Mesenchymal stem cell (in vitro differentiated cells and primary cell): Measurements from ENCODE around the gene MRPL30.
"Not testable (repeated sequence)": the region's sequence is repeated elsewhere in the genome, so short reads cannot be mapped to it uniquely, and the experiment has no call there.

ENCODE experiments used
- DNase-seq: peaks from one replicate; pipeline ENCODE4 v3.0.0-alpha.2; 2013
- H2AFZ ChIP-seq: one replicate; pipeline ENCODE4 v1.6.1; 2013; ENCODE audit warnings: low read depth, mild to moderate bottlenecking, control low read depth, inconsistent platforms, low read length, moderate library complexity
- H2AK5ac ChIP-seq: 2 replicates; pipeline ENCODE4 v1.6.1; 2013; ENCODE audit warnings: low read length, moderate library complexity, mild to moderate bottlenecking, inconsistent platforms; ENCODE audit not compliant: severe bottlenecking
- H2BK120ac ChIP-seq: one replicate; pipeline ENCODE4 v1.6.1; 2013; ENCODE audit warnings: low read depth, mild to moderate bottlenecking, inconsistent platforms, low read length, moderate library complexity
- H2BK12ac ChIP-seq, 2 experiments: one replicate each; pipeline ENCODE4 v1.6.1; 2013; ENCODE audit warnings: inconsistent platforms in 2 of 2, low read length in 2 of 2, mild to moderate bottlenecking in 2 of 2, moderate library complexity in 2 of 2, control low read depth in 1 of 2
- H2BK15ac ChIP-seq: one replicate; pipeline ENCODE4 v1.6.1; 2013; ENCODE audit warnings: mild to moderate bottlenecking, low read depth, inconsistent platforms; ENCODE audit not compliant: poor library complexity, severe bottlenecking
- H2BK5ac ChIP-seq: 2 replicates; pipeline ENCODE4 v1.6.1; 2013; ENCODE audit warnings: low read depth, mild to moderate bottlenecking, low read length, control low read depth, inconsistent platforms; ENCODE audit not compliant: poor library complexity, severe bottlenecking
- H3K14ac ChIP-seq, 2 experiments: one replicate each; pipeline ENCODE4 v1.6.1; 2013; ENCODE audit warnings: inconsistent platforms in 2 of 2, low read length in 2 of 2, control low read depth in 1 of 2, mild to moderate bottlenecking in 1 of 2, moderate library complexity in 1 of 2
- H3K18ac ChIP-seq, 2 experiments: one replicate each; pipeline ENCODE4 v1.6.1; 2013; ENCODE audit warnings: inconsistent platforms in 2 of 2, low read length in 2 of 2, control low read depth in 1 of 2, low read depth in 1 of 2, mild to moderate bottlenecking in 1 of 2
- H3K23ac ChIP-seq, 2 experiments: one replicate each; pipeline ENCODE4 v1.6.1; 2013; ENCODE audit warnings: inconsistent platforms in 2 of 2, low read length in 2 of 2, mild to moderate bottlenecking in 2 of 2, moderate library complexity in 2 of 2, control low read depth in 1 of 2
- H3K27ac ChIP-seq: 2 replicates; pipeline ENCODE4 v1.5.1; 2013; ENCODE audit warnings: mild to moderate bottlenecking, moderate library complexity, low read length, control low read depth, inconsistent platforms; ENCODE audit not compliant: poor library complexity, severe bottlenecking
- H3K27me3 ChIP-seq, 2 experiments: 2 replicates each; pipeline versions ENCODE4 v1.6.1 to v1.7.0; 2013; ENCODE audit warnings: low read length in 2 of 2, mild to moderate bottlenecking in 2 of 2, moderate library complexity in 2 of 2, control low read depth in 1 of 2, inconsistent platforms in 1 of 2; ENCODE audit not compliant: control insufficient read depth in 1 of 2, insufficient read depth in 1 of 2
- H3K36me3 ChIP-seq, 2 experiments: 2 replicates each; pipeline versions ENCODE4 v1.6.1 to v1.7.0; 2013; ENCODE audit warnings: low read length in 2 of 2, control low read depth in 1 of 2, inconsistent platforms in 1 of 2, low read depth in 1 of 2, mild to moderate bottlenecking in 1 of 2; ENCODE audit not compliant: insufficient read depth in 2 of 2, control insufficient read depth in 1 of 2
- H3K4ac ChIP-seq, 2 experiments: one replicate each; pipeline ENCODE4 v1.6.1; 2013; ENCODE audit warnings: inconsistent platforms in 2 of 2, low read length in 2 of 2, mild to moderate bottlenecking in 2 of 2, moderate library complexity in 2 of 2, control low read depth in 1 of 2, low read depth in 1 of 2
- H3K4me1 ChIP-seq: 2 replicates; pipeline ENCODE4 v1.6.1; 2013; ENCODE audit warnings: low read depth, low read length, control low read depth; ENCODE audit not compliant: control insufficient read depth, insufficient read depth
- H3K4me2 ChIP-seq: 2 replicates; pipeline ENCODE4 v1.6.1; 2013; ENCODE audit warnings: low read length, mild to moderate bottlenecking, inconsistent platforms; ENCODE audit not compliant: poor library complexity, severe bottlenecking
- H3K4me3 ChIP-seq, 2 experiments: 2 replicates each; pipeline versions ENCODE4 v1.5.1 to v1.7.0; 2013; ENCODE audit warnings: low read length in 2 of 2, mild to moderate bottlenecking in 2 of 2, control low read depth in 1 of 2, low read depth in 1 of 2; ENCODE audit not compliant: insufficient read depth in 1 of 2
- H3K79me1 ChIP-seq: replicated peaks from 2 replicates; pipeline ENCODE4 v1.6.1; 2013; ENCODE audit warnings: mild to moderate bottlenecking, control low read depth, low read length, inconsistent platforms; ENCODE audit not compliant: poor library complexity, severe bottlenecking
- H3K9ac ChIP-seq: 2 replicates; pipeline ENCODE4 v1.7.0; 2013; ENCODE audit warnings: mild to moderate bottlenecking, low read length, moderate library complexity
- H3K9me3 ChIP-seq: 2 replicates; pipeline ENCODE4 v1.7.0; 2013; ENCODE audit warnings: mild to moderate bottlenecking, low read length; ENCODE audit not compliant: control insufficient read depth
- H4K8ac ChIP-seq: one replicate; pipeline ENCODE4 v1.6.1; 2013; ENCODE audit warnings: inconsistent platforms, mild to moderate bottlenecking, low read length, moderate library complexity
- H4K91ac ChIP-seq: one replicate; pipeline ENCODE4 v1.6.1; 2013; ENCODE audit warnings: mild to moderate bottlenecking, low read length, inconsistent platforms
- WGBS: methylation state at CpG from one replicate; pipeline ENCODE4 v1.1.7; 2013; ENCODE audit warnings: mixed read lengths; 5-methylcytosine and 5-hydroxymethylcytosine counted together

Gene MRPL30

GRCh38 chr2:99233177-99233576, 52.2 kb downstream of the MRPL30 start:
- H3K9ac ChIP-seq, H2BK15ac ChIP-seq, DNase-seq, H2AFZ ChIP-seq, H3K36me3 ChIP-seq, H2BK5ac ChIP-seq, H3K4me1 ChIP-seq, H3K27ac ChIP-seq, H3K79me1 ChIP-seq, H3K4ac ChIP-seq, H3K27me3 ChIP-seq, H3K18ac ChIP-seq, H2BK12ac ChIP-seq, H2BK120ac ChIP-seq, H3K14ac ChIP-seq, H3K23ac ChIP-seq, H4K91ac ChIP-seq, H4K8ac ChIP-seq, H3K4me3 ChIP-seq, H2AK5ac ChIP-seq, H3K4me2 ChIP-seq: not testable (repeated sequence)
- peaks cover 13% of the 10 kb centered on the region for H3K9me3 ChIP-seq

- Histone ChIP-seq H4K8ac (no peak overlapping the region), H2BK120ac (no peak overlapping the region), H3K79me1 (no peaks in the 10 kb centered on the region), H3K14ac (no peak overlapping the region), H3K4me3 (no peak overlapping the region), H2AK5ac (no peak overlapping the region), H3K4me2 (no peak overlapping the region), H3K18ac (no peak overlapping the region), H3K23ac (no peak overlapping the region), H3K4ac (no peak overlapping the region), H3K36me3 (no peaks in the 10 kb centered on the region), H3K27ac (no peak overlapping the region), H2BK5ac (no peak overlapping the region), H3K9ac (no peak overlapping the region), H2AFZ (no peak overlapping the region), H3K9me3 (no peaks in the 10 kb centered on the region), H2BK15ac (no peak overlapping the region), H3K27me3 (no peaks in the 10 kb centered on the region), H3K4me1 (no peaks in the 10 kb centered on the region), H4K91ac (no peak overlapping the region), H2BK12ac (no peak overlapping the region)
- no peak for DNase-seq
- WGBS = 85% methylated on average over 6 of the region's 6 CpGs
Measured at GRCh38 chr2:99238599-99238998, 57.6 kb downstream of the MRPL30 start.

- no peaks in the 10 kb centered on the region for H3K79me1 ChIP-seq
- H3K36me3 ChIP-seq = no peaks in the 10 kb centered on the region
- no peak overlapping the region for H2BK120ac ChIP-seq
- H2BK15ac ChIP-seq = no peak overlapping the region
- over 99% methylated on average over 6 of the region's 6 CpGs for WGBS
- H3K27ac ChIP-seq = no peak overlapping the region
- H2BK12ac ChIP-seq = no peak overlapping the region
- no peak overlapping the region for H2BK5ac ChIP-seq
- H3K4ac ChIP-seq = no peak overlapping the region
- H3K18ac ChIP-seq = no peak overlapping the region
- H4K8ac ChIP-seq = no peak overlapping the region
- H2AK5ac ChIP-seq = no peak overlapping the region
- H3K23ac ChIP-seq = no peak overlapping the region
- H3K9me3 ChIP-seq = no peaks in the 10 kb centered on the region
- no peaks in the 10 kb centered on the region for H3K4me1 ChIP-seq
- H3K27me3 ChIP-seq = no peaks in the 10 kb centered on the region
- no peak overlapping the region for H2AFZ ChIP-seq
- H3K9ac ChIP-seq = no peak overlapping the region
- no peak for DNase-seq
- H3K14ac ChIP-seq = no peak overlapping the region
- H3K4me2 ChIP-seq = no peak overlapping the region
- no peak overlapping the region for H4K91ac ChIP-seq
- no peak overlapping the region for H3K4me3 ChIP-seq
Measured at GRCh38 chr2:99240431-99240830, 59.4 kb downstream of the MRPL30 start.

DNA sequence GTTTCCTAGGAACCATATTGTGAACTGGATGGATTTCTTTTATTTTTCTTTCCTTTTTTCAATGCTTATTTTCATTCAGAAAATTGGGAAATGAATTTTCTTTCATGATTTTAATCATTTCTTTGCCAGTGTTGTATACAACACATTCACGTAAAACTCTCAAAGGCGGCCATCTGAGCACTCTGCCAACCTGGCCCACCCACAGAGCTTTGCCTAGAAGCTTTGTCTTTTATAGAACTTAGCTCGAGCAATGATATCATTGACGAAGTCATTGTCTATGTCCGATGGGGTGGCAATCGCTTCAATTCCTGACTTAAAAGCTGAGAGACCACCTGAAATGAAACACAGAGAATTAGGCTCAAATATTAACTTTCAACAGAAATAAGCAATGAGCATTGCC, 61.2 kb downstream of the MRPL30 start:
- H3K18ac ChIP-seq = no peak overlapping the region
- no peak overlapping the region for H2BK120ac ChIP-seq
- H3K9me3 ChIP-seq = no peaks in the 10 kb centered on the region
- no peak overlapping the region for H3K14ac ChIP-seq
- H3K27ac ChIP-seq = no peak overlapping the region
- no peak overlapping the region for H4K91ac ChIP-seq
- no peak for DNase-seq
- 96% methylated on average over 6 of the region's 6 CpGs for WGBS
- no peaks in the 10 kb centered on the region for H3K27me3 ChIP-seq
- peaks cover 0 to 3% of the 10 kb centered on the region in 2 experiments for H3K36me3 ChIP-seq
- H3K4me2 ChIP-seq = no peak overlapping the region
- H2AFZ ChIP-seq = no peak overlapping the region
- no peak overlapping the region for H4K8ac ChIP-seq
- no peaks in the 10 kb centered on the region for H3K4me1 ChIP-seq
- H3K4me3 ChIP-seq = no peak overlapping the region
- no peak overlapping the region for H2AK5ac ChIP-seq
- no peak overlapping the region for H2BK15ac ChIP-seq
- H3K23ac ChIP-seq = no peak overlapping the region
- H3K4ac ChIP-seq = no peak overlapping the region
- no peak overlapping the region for H2BK12ac ChIP-seq
- H3K79me1 ChIP-seq = no peaks in the 10 kb centered on the region
- no peak overlapping the region for H3K9ac ChIP-seq
- no peak overlapping the region for H2BK5ac ChIP-seq
